Type B pancreatic cell (in vitro differentiated cells): ENCODE measurements around the gene PTPRCAP. TPM values are rescaled to one million over a fixed set of nuclear protein-coding genes. Genes with fewer than 3 reads are reported as not detected.
A peak's percentile ranks its signal among the peaks of the same experiment; 100 is the strongest.
"Not testable (repeated sequence)": the region's sequence is repeated elsewhere in the genome, so short reads cannot be mapped to it uniquely, and the experiment has no call there.

ENCODE experiments used
- DNase-seq: peaks from one replicate; pipeline ENCODE4 v3.0.0; 2021; ENCODE audit warnings: mixed read lengths; ENCODE audit not compliant: unreplicated experiment; ENCODE audit errors: extremely low spot score
- H3K27ac Mint-ChIP-seq: 2 replicates; pipeline ENCODE4 v1.8.0; 2021; ENCODE audit warnings: mild to moderate bottlenecking, mixed read lengths
- H3K27me3 Mint-ChIP-seq: 2 replicates; pipeline ENCODE4 v1.8.0; 2021; ENCODE audit warnings: mixed read lengths
- H3K36me3 Mint-ChIP-seq: 2 replicates; pipeline ENCODE4 v1.8.0; 2021; ENCODE audit warnings: mixed read lengths
- H3K4me1 Mint-ChIP-seq: one replicate; pipeline ENCODE4 v1.8.0; 2021; ENCODE audit warnings: mixed read lengths; ENCODE audit not compliant: unreplicated experiment
- H3K4me3 Mint-ChIP-seq: 2 replicates; pipeline ENCODE4 v1.8.0; 2021; ENCODE audit warnings: mild to moderate bottlenecking, mixed read lengths
- H3K9me3 Mint-ChIP-seq: 2 replicates; pipeline ENCODE4 v1.8.0; 2021; ENCODE audit warnings: mixed read lengths
- total RNA-seq: library from RNA; stranded (reverse); gene quantifications from 2 replicates; pipeline ENCODE4 v1.2.1, GENCODE V29; 2021; ENCODE audit warnings: low replicate concordance
- TF ChIP-seq, protein P1 (sequence below): fragments of 200-600 bp; sonication (generic); conservative IDR thresholded peaks from 2 replicates; pipeline ENCODE4 v1.5.0; 2021; ENCODE audit warnings: antibody characterized with exemption, mild to moderate bottlenecking

PTPRCAP gene
- total RNA-seq, 1 donor from 2014 or later: 2.0 TPM

DNA sequence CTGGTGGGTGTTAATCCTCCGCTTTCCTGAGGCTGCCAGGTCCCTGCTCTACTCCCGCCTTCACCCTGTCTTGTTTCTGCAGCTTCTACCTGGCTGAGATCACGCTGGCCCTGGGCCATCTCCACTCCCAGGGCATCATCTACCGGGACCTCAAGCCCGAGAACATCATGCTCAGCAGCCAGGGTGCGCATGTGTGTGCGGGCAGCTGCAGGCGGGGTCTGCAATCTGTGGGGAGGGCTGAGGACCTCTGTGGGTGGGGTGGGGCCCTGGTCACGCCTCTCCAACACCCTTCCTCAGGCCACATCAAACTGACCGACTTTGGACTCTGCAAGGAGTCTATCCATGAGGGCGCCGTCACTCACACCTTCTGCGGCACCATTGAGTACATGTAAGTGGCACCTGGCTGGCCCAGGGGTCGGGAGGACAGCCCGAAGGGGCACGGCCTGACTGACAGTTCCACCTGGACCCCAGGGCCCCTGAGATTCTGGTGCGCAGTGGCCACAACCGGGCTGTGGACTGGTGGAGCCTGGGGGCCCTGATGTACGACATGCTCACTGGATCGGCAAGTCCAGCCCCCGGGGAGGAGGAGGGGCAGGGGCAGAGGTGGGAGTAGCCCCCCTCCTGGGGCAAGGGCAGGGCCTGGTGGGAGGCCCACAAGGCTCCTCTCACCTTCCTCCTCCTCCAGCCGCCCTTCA, 4.7 kb downstream of the PTPRCAP start:
- no peak overlapping the region for H3K4me3 Mint-ChIP-seq
- no peak overlapping the region for H3K27ac Mint-ChIP-seq
- H3K4me1 Mint-ChIP-seq: peaks cover 5% of the 10 kb centered on the region
- H3K36me3 Mint-ChIP-seq: no peaks in the 10 kb centered on the region
- no peaks in the 10 kb centered on the region for H3K27me3 Mint-ChIP-seq
- H3K9me3 Mint-ChIP-seq: no peaks in the 10 kb centered on the region
- TF ChIP-seq, protein P1, sequence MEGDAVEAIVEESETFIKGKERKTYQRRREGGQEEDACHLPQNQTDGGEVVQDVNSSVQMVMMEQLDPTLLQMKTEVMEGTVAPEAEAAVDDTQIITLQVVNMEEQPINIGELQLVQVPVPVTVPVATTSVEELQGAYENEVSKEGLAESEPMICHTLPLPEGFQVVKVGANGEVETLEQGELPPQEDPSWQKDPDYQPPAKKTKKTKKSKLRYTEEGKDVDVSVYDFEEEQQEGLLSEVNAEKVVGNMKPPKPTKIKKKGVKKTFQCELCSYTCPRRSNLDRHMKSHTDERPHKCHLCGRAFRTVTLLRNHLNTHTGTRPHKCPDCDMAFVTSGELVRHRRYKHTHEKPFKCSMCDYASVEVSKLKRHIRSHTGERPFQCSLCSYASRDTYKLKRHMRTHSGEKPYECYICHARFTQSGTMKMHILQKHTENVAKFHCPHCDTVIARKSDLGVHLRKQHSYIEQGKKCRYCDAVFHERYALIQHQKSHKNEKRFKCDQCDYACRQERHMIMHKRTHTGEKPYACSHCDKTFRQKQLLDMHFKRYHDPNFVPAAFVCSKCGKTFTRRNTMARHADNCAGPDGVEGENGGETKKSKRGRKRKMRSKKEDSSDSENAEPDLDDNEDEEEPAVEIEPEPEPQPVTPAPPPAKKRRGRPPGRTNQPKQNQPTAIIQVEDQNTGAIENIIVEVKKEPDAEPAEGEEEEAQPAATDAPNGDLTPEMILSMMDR: no peak
- DNase-seq: no peak

DNA sequence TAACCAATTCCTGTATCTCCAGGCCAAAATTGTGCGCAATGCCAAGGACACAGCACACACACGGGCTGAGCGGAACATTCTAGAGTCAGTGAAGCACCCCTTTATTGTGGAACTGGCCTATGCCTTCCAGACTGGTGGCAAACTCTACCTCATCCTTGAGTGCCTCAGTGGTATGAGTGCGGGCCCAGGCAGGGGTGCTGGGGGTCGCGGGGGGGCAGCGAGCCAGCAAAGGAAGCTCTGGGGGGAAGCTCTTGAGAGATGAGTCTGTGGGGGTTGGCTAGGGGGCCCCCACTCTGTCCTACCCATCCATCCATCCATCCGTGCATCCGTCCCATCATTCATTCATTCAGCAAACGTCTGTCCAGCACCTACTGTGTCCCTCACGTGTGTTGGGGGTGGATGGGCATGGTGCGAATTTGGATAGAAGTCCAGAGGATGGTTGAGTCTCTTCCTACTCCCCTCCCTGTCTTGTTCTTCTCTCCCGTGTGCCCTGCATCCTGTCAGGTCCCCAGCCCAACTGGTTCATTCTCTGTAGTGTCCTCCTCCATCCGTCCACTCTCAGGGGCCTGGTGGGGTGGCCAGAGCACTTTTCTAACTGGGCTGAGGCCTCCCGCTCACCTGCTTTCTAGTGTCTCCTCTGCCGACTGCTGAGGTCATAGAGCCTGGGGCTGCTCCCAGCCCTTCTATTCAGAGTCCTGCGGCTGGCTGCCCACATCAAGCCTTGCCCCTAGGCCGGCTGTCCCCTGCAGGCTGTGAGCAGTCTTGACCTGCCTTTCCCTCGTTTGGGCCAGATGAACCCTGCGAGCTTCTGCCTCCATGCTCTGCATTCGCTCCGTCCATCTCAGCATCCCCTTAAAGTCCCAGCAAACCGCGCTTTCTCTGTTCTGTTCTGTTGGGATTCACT, 5.9 kb downstream of the PTPRCAP start:
- no peaks in the 10 kb centered on the region for H3K36me3 Mint-ChIP-seq
- H3K9me3 Mint-ChIP-seq: no peaks in the 10 kb centered on the region
- DNase-seq: no peak
- TF ChIP-seq, protein P1: no peak
- no peaks in the 10 kb centered on the region for H3K27me3 Mint-ChIP-seq
- H3K4me1 Mint-ChIP-seq: peaks cover 8% of the 10 kb centered on the region
- H3K4me3 Mint-ChIP-seq: peak overlapping the region; percentile 45
- peak overlapping the region; percentile 43 for H3K27ac Mint-ChIP-seq

DNA sequence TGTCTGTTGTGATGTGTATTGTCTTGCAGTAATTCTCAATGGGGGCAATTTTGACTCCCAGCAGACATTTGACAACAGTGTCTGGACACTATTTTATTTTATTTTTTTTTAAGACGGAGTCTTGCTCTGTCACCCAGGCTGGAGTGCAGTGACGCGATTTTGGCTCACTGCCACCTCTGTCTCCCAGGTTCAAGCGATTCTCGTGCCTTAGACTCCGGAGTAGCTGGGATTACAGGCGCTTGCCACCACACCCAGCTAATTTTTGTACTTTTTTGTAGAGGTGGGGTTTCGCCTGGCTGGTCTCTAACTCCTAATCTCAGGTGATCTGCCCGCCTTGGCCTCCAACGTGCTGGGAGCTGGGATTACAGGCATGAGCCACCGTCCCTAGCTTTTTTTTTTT, 7.8 kb downstream of the PTPRCAP start:
- Mint-ChIP-seq H3K9me3 (no peaks in the 10 kb centered on the region), H3K36me3 (no peaks in the 10 kb centered on the region), H3K27me3 (no peaks in the 10 kb centered on the region), H3K4me1 (peaks cover 8% of the 10 kb centered on the region), H3K27ac (no peak overlapping the region), H3K4me3 (peak overlapping the region; percentile 93)
- TF ChIP-seq, protein P1: no peak
- no peak for DNase-seq

DNA sequence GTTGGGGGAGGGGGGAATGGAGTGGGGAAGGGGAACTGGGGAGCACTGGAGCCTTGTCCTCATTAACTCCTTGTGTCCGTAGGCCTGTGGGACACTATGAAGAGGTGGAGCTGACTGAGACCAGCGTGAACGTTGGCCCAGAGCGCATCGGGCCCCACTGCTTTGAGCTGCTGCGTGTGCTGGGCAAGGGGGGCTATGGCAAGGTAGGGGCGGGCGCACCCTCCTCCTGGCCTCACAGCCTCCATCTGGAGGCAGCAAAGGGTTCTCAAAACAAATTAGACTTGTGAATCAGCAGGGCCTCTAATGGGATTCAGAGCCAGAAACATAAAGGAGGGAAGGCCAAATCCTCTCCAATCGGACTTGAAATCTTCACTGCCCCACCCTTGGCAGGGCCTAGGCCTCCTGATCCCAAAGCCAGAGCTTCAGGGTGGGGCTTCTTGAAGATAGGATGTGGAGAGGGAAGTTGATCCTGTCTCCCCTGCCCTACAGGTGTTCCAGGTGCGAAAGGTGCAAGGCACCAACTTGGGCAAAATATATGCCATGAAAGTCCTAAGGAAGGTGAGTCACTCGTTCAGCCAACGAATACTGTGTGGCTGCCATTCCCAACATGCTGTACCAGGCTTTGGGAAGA, 8.3 kb downstream of the PTPRCAP start:
- Mint-ChIP-seq H3K4me3 (peak overlapping the region; percentile 93), H3K9me3 (no peaks in the 10 kb centered on the region), H3K36me3 (no peaks in the 10 kb centered on the region), H3K27me3 (no peaks in the 10 kb centered on the region), H3K27ac (peak overlapping the region; percentile 84), H3K4me1 (peaks cover 8% of the 10 kb centered on the region)
- TF ChIP-seq, protein P1: no peak
- DNase-seq: no peak

DNA sequence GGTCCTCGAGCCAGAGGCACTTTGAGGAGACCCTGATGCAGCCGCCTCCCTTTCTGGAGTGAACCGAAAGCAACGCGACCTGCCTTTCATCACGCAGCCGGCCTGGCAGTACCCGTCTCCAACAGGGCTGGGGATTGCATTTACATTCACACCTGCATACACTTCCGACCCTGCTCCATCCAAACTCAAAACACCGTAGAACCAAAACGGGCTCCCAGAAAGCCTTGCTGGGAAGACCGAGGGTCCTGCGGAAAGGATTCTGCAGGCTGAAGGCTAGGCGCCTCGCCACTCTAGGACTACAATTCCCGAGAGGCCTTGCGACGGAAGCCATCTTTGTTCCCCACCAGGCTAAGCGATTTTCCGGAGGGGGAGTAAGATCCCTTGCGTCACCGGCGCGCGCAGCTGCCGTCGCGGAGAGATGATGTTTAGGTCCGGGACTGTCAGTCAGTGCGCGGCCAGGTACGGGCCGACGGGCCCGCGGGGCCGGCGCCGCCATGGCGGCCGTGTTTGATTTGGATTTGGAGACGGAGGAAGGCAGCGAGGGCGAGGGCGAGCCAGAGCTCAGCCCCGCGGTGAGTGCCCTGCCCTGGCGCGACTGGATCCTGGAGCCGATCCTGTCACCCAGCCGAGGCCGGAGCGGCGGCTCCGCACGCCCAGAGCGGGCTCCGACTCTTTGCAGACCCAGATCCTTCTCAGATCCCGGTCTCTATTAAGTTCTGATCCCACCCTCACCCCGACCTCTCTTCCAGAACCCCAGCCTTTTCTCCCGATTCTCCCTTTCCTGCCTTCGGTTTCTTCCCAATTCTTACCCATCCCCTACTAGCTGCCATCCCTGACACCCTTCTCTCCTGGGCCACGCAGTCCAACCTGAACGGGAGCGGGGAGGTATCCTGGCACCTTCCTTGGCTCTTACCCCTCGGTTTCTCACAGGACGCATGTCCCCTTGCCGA, 9.2 kb downstream of the PTPRCAP start, which contains the start of gene RPS6KB2:
TSS of gene RPS6KB2 (plus strand) at position 443 of the 950 bp plus-strand sequence. CDS start at position 495, 52 bp downstream.
- Mint-ChIP-seq H3K27me3 (no peaks in the 10 kb centered on the region), H3K4me3 (peak within 1 kb of the TSS; percentile 93), H3K36me3 (no peaks in the 10 kb centered on the region), H3K9me3 (no peaks in the 10 kb centered on the region), H3K27ac (peak within 1 kb of the TSS; percentile 84), H3K4me1 (peaks cover 8% of the 10 kb centered on the region)
- peak; percentile 98 for DNase-seq
- TF ChIP-seq, protein P1: no peak

DNA sequence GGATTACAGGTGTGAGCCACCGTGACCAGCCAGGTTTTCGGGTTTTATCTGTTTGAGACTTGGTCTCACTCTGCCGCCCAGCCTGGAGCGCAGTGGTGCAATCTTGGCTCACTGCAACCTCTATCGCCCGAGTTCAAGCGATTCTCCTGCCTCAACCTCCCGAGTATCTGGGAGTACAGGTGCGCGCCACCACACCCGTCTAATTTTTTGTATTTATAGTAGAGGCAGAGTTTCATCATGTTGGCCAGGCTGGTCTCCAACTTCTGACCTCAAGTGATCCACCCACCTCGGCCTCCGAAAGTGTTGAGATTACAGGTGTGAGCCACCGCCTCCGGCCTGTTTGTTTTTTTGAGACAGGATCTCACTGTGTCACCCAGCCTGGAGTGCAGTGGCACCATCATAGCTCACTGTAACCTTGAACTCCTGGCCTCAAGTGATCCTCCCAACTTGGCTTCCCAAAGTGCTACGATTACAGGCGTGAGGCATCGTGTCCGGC, 10.1 kb downstream of the PTPRCAP start:
- not testable (repeated sequence) for H3K36me3 Mint-ChIP-seq, H3K4me1 Mint-ChIP-seq, H3K9me3 Mint-ChIP-seq, DNase-seq, H3K27me3 Mint-ChIP-seq
- peak overlapping the region; percentile 84 for H3K27ac Mint-ChIP-seq
- H3K4me3 Mint-ChIP-seq: peak overlapping the region; percentile 93
